Stimulated activated CD4-positive, alpha-beta T cell treated with anti-CD3 and anti-CD28 coated beads, Interleukin-4, amount 100 ng/mL, for 48 hours (primary cell): ENCODE measurements around the gene ADGRE3.
"Not testable (repeated sequence)": the region's sequence is repeated elsewhere in the genome, so short reads cannot be mapped to it uniquely, and the experiment has no call there.

Experiments used
- DNase-seq, 2 donors: peaks; one replicate each; pipeline ENCODE4 v3.0.0-alpha.2; 2020; ENCODE audit warnings: low read depth in 2 of 2

The ADGRE3 gene

GRCh38 chr19:14599548-14600147 lies 75.0 kb downstream of the ADGRE3 start:
- no peak for DNase-seq

- DNase-seq: no peak
Measured at GRCh38 chr19:14595558-14595957, 79.1 kb downstream of the ADGRE3 start.

- peak in 1 of 2 donors; percentile 30 for DNase-seq
Measured at GRCh38 chr19:14589433-14589832, 85.2 kb downstream of the ADGRE3 start.

GRCh38 chr19:14585187-14585586 lies 89.5 kb downstream of the ADGRE3 start:
- DNase-seq: peak; percentile 23 to 56

- not testable (repeated sequence) for DNase-seq
Measured at GRCh38 chr19:14584372-14584771, 90.3 kb downstream of the ADGRE3 start.

- no peak for DNase-seq
Measured at GRCh38 chr19:14582894-14583340, 91.7 kb downstream of the ADGRE3 start, which contains the start of gene CLEC17A. Gene CLEC17A, plus strand, starts transcription at chr19:14583084. Its CDS starts 77 bp downstream, at chr19:14583161.

- peak; percentile 31 to 73 for DNase-seq
Measured at GRCh38 chr19:14580623-14581237, 93.9 kb downstream of the ADGRE3 start.

GRCh38 chr19:14577885-14578427 lies 96.7 kb downstream of the ADGRE3 start:
- DNase-seq: no peak

- DNase-seq: no peak
Measured at GRCh38 chr19:14577264-14577663, 97.4 kb downstream of the ADGRE3 start.

- no peak for DNase-seq
Measured at GRCh38 chr19:14576363-14576762, 98.3 kb downstream of the ADGRE3 start.

- DNase-seq: no peak
Measured at GRCh38 chr19:14575428-14575980, 99.1 kb downstream of the ADGRE3 start.

- DNase-seq: peak; percentile 78 to 88
Measured at GRCh38 chr19:14571695-14572490, 102.8 kb downstream of the ADGRE3 start, which contains the start of gene NDUFB7. Gene NDUFB7, minus strand, starts transcription at chr19:14572066. Its CDS starts 66 bp downstream, at chr19:14572000.

- DNase-seq: no peak
Measured at GRCh38 chr19:14570864-14571527, 103.6 kb downstream of the ADGRE3 start.
